Karpas-422 (cell line): ENCODE data around the gene MAN1B1. TPM values are rescaled to one million over a fixed set of nuclear protein-coding genes. Genes with fewer than 3 reads are reported as not detected.
"Not testable (repeated sequence)": the region's sequence is repeated elsewhere in the genome, so short reads cannot be mapped to it uniquely, and the experiment has no call there.

Experiments
- DNase-seq: peaks from one replicate; pipeline ENCODE4 v3.0.0-alpha.2; 2015
- H2AFZ ChIP-seq: fragments of 200-600 bp; sonication (generic); 2 replicates; pipeline ENCODE4 v1.6.1; 2014; ENCODE audit warnings: antibody characterized with exemption, low read length, mixed read lengths
- H3K27ac ChIP-seq: fragments of 200-600 bp; sonication (generic); 2 replicates; pipeline ENCODE4 v1.5.1; 2014; ENCODE audit warnings: mild to moderate bottlenecking, low read length, moderate library complexity
- H3K27me3 ChIP-seq: fragments of 200-600 bp; sonication (generic); 2 replicates; pipeline ENCODE4 v1.6.1; 2014; ENCODE audit warnings: low read length, mixed read lengths
- H3K36me3 ChIP-seq: fragments of 200-600 bp; sonication (generic); 2 replicates; pipeline ENCODE4 v1.6.1; 2014; ENCODE audit warnings: low read length, mixed read lengths; ENCODE audit not compliant: insufficient read depth
- H3K4me1 ChIP-seq: fragments of 200-600 bp; sonication (generic); 2 replicates; pipeline ENCODE4 v1.6.1; 2014; ENCODE audit warnings: mild to moderate bottlenecking, low read length, mixed read lengths
- H3K4me2 ChIP-seq: fragments of 200-600 bp; sonication (generic); 2 replicates; pipeline ENCODE4 v1.6.1; 2014; ENCODE audit warnings: low read length, low read depth, mild to moderate bottlenecking; ENCODE audit not compliant: poor library complexity, severe bottlenecking
- H3K4me3 ChIP-seq: fragments of 200-600 bp; sonication (generic); 2 replicates; pipeline ENCODE4 v1.5.1; 2014; ENCODE audit warnings: mild to moderate bottlenecking, antibody characterized with exemption, low read length, mixed read lengths
- H3K79me2 ChIP-seq: fragments of 200-600 bp; sonication (generic); 2 replicates; pipeline ENCODE4 v1.6.1; 2014; ENCODE audit warnings: mild to moderate bottlenecking, low read length, mixed read lengths
- H3K9ac ChIP-seq: fragments of 200-600 bp; sonication (generic); 2 replicates; pipeline ENCODE4 v1.6.0; 2014; ENCODE audit warnings: low read length
- H3K9me2 ChIP-seq: fragments of 200-600 bp; sonication (generic), shearing (Covaris generic); replicated peaks from 2 replicates; pipeline ENCODE4 v1.6.0; 2014; ENCODE audit warnings: mild to moderate bottlenecking, low read length, moderate library complexity; ENCODE audit not compliant: insufficient read depth
- H3K9me3 ChIP-seq: fragments of 300-700, 200-600 bp; sonication (generic); 2 replicates; pipeline ENCODE4 v1.6.1; 2014; ENCODE audit warnings: low read length, mixed read lengths
- H4K20me1 ChIP-seq: fragments of 200-600 bp; sonication (generic); 2 replicates; pipeline ENCODE4 v1.6.1; 2014; ENCODE audit warnings: mild to moderate bottlenecking, antibody characterized with exemption, low read length, low read depth; ENCODE audit not compliant: insufficient read depth
- total RNA-seq: library from RNA; depleted of rRNA; stranded (reverse); fragments of >200 nt; shearing (Covaris generic); gene quantifications from 2 replicates; pipeline ENCODE4 v1.2.3, GENCODE V29; 2014; ENCODE audit warnings: low replicate concordance

Gene MAN1B1
- total RNA-seq, 1 experiment from 2014 or later, result 28.9 TPM

DNA sequence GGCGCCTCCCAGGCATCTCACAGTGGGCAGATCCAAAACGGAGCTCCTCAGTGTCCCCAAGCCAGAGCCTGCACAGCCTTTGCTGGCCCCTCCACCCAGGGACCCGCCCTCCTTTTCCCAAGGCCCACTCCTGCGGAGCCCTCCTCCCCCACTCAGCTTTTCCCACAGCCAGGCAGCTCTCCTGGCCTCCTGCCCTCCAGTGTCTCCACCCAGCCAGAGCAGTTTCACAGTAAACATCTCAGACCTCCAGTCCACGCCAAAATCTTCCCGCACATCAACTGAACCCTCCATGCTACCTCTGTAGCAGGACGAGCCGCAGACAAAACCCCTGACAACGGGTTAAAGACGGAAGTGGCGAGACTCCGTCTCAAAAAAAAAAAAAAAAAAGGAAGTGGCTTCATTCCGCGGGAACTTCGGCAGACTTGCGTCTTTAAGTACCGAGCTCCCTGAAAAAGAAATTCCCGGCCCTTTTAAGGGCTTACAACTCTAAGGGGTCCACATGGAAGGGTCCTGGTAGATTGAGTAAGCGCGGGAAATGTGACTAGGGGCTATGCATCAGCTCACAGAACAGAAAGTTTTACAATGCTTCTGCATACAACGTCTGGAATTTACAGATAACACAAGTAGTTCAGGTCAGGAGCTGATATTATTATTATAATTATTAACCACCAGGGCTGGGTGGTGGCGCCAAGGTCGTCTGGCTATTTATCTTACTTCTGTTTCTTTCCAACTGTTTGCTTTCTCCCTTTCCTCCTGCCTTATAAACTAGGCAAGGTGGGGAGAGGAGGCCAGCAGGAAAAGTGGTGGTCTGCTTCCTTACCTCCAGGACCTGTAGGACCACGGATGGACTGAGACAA lies 40.7 kb downstream of the MAN1B1 start:
- Histone ChIP-seq H3K36me3 (no peaks in the 10 kb centered on the region), H3K4me1 (peaks cover 40% of the 10 kb centered on the region), H3K27ac (peak overlapping the region; percentile 88), H3K9me2 (no peaks in the 10 kb centered on the region), H2AFZ (no peak overlapping the region; the same call in 1 of the 2 replicates), H3K9ac (peak overlapping the region; percentile 97), H3K4me3 (peak overlapping the region; percentile 79), H4K20me1 (no peaks in the 10 kb centered on the region), H3K4me2 (peak overlapping the region; percentile 68), H3K27me3 (no peaks in the 10 kb centered on the region), H3K9me3 (no peaks in the 10 kb centered on the region), H3K79me2 (peaks cover 38% of the 10 kb centered on the region)
- peak; percentile 93 for DNase-seq

- H3K79me2 ChIP-seq, result peaks cover 38% of the 10 kb centered on the region
Observed at GRCh38 chr9:137128158-137128861, 41.5 kb downstream of the MAN1B1 start.

DNA sequence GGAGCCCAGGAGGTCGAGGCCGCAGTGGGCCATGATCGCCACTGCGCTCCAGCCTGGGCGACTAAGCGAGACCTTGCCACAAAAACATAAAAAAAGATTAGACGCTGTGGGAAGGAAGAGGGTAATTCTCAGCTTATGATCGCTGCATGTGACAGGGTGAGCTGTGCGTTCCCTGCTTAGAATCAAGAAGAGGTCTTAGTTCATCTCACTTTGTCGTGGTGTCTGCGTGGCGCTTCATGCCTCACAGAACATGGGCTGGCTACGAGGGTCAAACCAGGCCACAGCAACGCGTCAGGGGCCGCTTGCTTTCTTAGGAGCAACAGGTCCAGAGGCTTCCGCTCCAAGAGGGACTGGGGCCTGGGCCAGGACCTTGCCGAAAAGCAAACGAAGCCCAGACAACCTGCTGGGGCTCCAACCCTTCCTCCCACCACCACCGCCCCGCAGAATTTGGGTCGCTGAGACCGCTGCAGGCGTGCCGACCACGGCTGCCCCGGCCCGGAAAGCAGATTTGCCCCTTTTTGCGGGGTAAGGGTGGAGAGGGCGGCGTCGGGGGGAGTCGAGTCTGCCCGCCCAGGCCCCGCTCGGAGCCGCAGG lies 42.2 kb downstream of the MAN1B1 start:
- peak overlapping the region; percentile 88 for H3K27ac ChIP-seq
- H3K36me3 ChIP-seq, result no peaks in the 10 kb centered on the region
- H3K9me3 ChIP-seq, result no peaks in the 10 kb centered on the region
- H3K4me1 ChIP-seq, result peaks cover 25% of the 10 kb centered on the region
- H3K79me2 ChIP-seq, result peaks cover 38% of the 10 kb centered on the region
- no peaks in the 10 kb centered on the region for H3K27me3 ChIP-seq
- H3K9ac ChIP-seq, result peak overlapping the region; percentile 97
- H3K9me2 ChIP-seq, result no peaks in the 10 kb centered on the region
- H4K20me1 ChIP-seq, result no peaks in the 10 kb centered on the region
- H3K4me3 ChIP-seq, result peak overlapping the region; percentile 79
- H2AFZ ChIP-seq, result peak overlapping the region; percentile 81; the same call in 1 of the 2 replicates
- H3K4me2 ChIP-seq, result peak overlapping the region; percentile 68
- DNase-seq, result peak; percentile 72

More at GRCh38 chr9:137128158-137128861, 41.5 kb downstream of the MAN1B1 start:
- H3K36me3 ChIP-seq, result no peaks in the 10 kb centered on the region
- H3K9me3 ChIP-seq, result no peaks in the 10 kb centered on the region
- peak overlapping the region; percentile 97 for H3K9ac ChIP-seq
- H3K4me2 ChIP-seq, result peak overlapping the region; percentile 68
- peak overlapping the region; percentile 79 for H3K4me3 ChIP-seq
- DNase-seq, result peak; percentile 74
- H2AFZ ChIP-seq, result no peak overlapping the region
- H3K27me3 ChIP-seq, result no peaks in the 10 kb centered on the region
- no peaks in the 10 kb centered on the region for H3K9me2 ChIP-seq
- H3K27ac ChIP-seq, result peak overlapping the region; percentile 88
- H4K20me1 ChIP-seq, result no peaks in the 10 kb centered on the region
- peaks cover 32% of the 10 kb centered on the region for H3K4me1 ChIP-seq

DNA sequence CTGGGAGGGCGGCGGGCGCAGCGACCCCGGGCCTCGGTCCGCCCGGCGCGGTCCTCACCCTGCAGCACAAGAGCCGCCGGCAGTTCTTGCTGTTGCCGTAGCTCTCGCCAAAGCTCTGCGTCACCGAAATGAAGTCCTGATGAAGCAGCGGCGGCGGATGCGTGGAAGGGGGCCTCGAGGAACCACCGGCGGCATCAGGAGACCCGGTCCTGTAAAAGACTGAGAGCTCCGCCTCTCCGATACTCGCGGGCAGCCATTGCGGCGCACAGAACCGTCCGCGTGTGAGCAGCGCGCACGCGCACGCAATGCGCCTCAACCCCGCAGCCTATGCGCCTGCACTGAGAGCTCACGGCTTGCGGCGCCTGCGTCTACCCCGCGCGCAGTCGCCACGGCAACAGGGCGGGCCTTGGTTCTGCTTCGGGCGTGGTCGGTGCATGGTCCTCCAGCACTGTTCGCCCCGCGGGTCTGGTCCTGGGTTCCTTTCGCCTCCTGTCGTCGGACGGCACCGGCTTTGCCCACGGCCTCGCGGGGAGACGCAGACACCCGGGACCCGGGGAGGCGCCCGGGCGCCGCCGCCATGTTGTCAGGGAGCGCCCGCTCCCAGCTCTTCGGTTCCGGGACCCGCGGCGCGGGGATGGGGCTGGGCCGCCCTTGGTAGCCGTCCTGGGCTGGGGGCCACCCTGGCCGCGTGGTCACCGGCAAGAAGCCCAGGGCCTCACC lies 42.8 kb downstream of the MAN1B1 start:
- peak overlapping the region; percentile 68 for H3K4me2 ChIP-seq
- H3K79me2 ChIP-seq, result peaks cover 38% of the 10 kb centered on the region
- H3K4me3 ChIP-seq, result peak overlapping the region; percentile 79
- peak; percentile 98 for DNase-seq
- H3K4me1 ChIP-seq, result peaks cover 25% of the 10 kb centered on the region
- no peaks in the 10 kb centered on the region for H3K27me3 ChIP-seq
- no peaks in the 10 kb centered on the region for H3K9me3 ChIP-seq
- H3K9me2 ChIP-seq, result no peaks in the 10 kb centered on the region
- no peaks in the 10 kb centered on the region for H3K36me3 ChIP-seq
- peak overlapping the region; percentile 97 for H3K9ac ChIP-seq
- peak overlapping the region; percentile 88 for H3K27ac ChIP-seq
- H4K20me1 ChIP-seq, result no peaks in the 10 kb centered on the region
- H2AFZ ChIP-seq, result peak overlapping the region; percentile 81; the same call in 1 of the 2 replicates

DNA sequence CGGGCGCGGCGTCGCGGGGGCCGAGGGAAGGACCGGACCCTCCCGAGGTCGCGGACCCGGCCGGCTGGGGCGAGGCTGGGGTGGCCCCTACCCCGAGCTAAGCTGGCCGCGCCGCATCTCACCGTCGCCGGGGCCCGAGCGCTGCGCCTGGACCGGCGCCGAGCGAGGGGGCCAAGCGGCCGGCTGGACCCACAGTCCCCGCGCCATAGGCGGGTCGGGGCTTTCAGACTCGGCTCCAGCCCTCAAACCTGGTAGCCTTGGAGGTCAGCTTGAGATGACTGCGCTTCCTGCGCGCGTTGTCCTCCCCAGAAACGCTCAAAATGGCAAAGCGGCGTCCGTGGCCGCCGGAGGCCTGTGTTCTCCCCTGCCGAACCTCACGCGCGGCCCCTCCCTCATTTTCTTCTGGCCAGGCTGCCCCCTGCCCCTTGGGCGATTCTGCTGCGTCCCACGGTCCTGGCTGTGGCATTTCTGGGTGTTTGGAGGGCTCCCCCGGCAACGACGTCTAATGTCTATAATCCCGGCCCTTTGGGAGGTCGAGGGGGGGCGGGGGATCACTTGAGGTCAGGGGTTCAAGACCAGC lies 43.5 kb downstream of the MAN1B1 start:
- Histone ChIP-seq H3K79me2 (peaks cover 38% of the 10 kb centered on the region), H3K27me3 (no peaks in the 10 kb centered on the region), H2AFZ (peak overlapping the region; percentile 81; the same call in 1 of the 2 replicates), H3K9me3 (no peaks in the 10 kb centered on the region), H3K4me3 (peak overlapping the region; percentile 79), H3K9ac (peak overlapping the region; percentile 97), H3K4me1 (peaks cover 25% of the 10 kb centered on the region), H4K20me1 (no peaks in the 10 kb centered on the region), H3K9me2 (no peaks in the 10 kb centered on the region), H3K4me2 (peak overlapping the region; percentile 68), H3K36me3 (no peaks in the 10 kb centered on the region), H3K27ac (peak overlapping the region; percentile 88; the same call in 1 of the 2 replicates)
- peak; percentile 39 for DNase-seq

DNA sequence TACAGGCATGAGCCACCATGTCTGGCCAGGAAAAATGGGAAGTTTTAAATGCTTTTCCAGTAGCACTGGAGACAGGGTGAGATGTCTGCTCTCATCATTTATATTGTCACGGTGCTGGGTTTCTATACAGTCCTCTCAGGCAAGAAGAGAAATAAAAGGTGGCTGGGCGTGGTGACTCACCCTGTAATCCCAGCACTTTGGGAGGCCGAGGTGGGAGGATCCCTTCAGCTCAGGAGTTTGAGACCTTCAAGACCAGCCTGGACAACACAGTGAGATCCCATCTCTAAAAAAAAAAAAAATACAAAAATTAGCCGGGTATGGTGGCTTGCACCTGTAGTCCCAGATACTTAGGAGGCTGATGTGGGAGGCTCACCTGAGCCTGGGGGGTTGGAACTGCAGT lies 47.4 kb downstream of the MAN1B1 start:
- H3K27me3 ChIP-seq, result no peaks in the 10 kb centered on the region
- H3K9me2 ChIP-seq, result no peaks in the 10 kb centered on the region
- H3K4me2 ChIP-seq, result no peak overlapping the region
- no peaks in the 10 kb centered on the region for H4K20me1 ChIP-seq
- no peaks in the 10 kb centered on the region for H3K36me3 ChIP-seq
- peaks cover 6% of the 10 kb centered on the region for H3K79me2 ChIP-seq
- no peak overlapping the region for H2AFZ ChIP-seq
- H3K4me3 ChIP-seq, result no peak overlapping the region
- no peak overlapping the region for H3K27ac ChIP-seq
- H3K9ac ChIP-seq, result no peak overlapping the region
- DNase-seq, result no peak
- no peaks in the 10 kb centered on the region for H3K9me3 ChIP-seq
- peaks cover 13% of the 10 kb centered on the region for H3K4me1 ChIP-seq

- H3K9me2 ChIP-seq, H3K9ac ChIP-seq, H3K4me2 ChIP-seq, H3K4me3 ChIP-seq, H4K20me1 ChIP-seq, H3K27me3 ChIP-seq, H3K79me2 ChIP-seq, H3K27ac ChIP-seq, H3K9me3 ChIP-seq, H2AFZ ChIP-seq, DNase-seq, H3K36me3 ChIP-seq: not testable (repeated sequence)
- H3K4me1 ChIP-seq, result peaks cover 11% of the 10 kb centered on the region
Observed at GRCh38 chr9:137135154-137135553, 48.4 kb downstream of the MAN1B1 start.
